SK-N-SH treated with all-trans-retinoic acid at 6 μM for 48 hours (cell line): Measurements from ENCODE around the gene EXOC3.

Experiments
- GLIS3 ChIP-seq: fragments of 250-450 bp; sonication (Bioruptor Pico); IDR thresholded peaks from 2 replicates; pipeline ENCODE4 v1.5.0; 2020; ENCODE audit warnings: mild to moderate bottlenecking, moderate library complexity
- OSR1 ChIP-seq: fragments of 250-450 bp; sonication (Bioruptor Pico); IDR thresholded peaks from 2 replicates; pipeline ENCODE4 v1.8.0; 2022; ENCODE audit warnings: moderate library complexity, mild to moderate bottlenecking, inconsistent platforms
- PATZ1 ChIP-seq: fragments of 250-450 bp; sonication (Bioruptor Pico); IDR thresholded peaks from 2 replicates; pipeline ENCODE4 v1.8.0; 2020; ENCODE audit warnings: mild to moderate bottlenecking, moderate library complexity, borderline replicate concordance
- TOX ChIP-seq: fragments of 250-450 bp; sonication (Bioruptor Pico); IDR thresholded peaks from 2 replicates; pipeline ENCODE4 v1.8.0; 2021; ENCODE audit warnings: mild to moderate bottlenecking, moderate library complexity, borderline replicate concordance
- ZNF70 ChIP-seq: fragments of 450-650 bp; formaldehyde crosslinking; IDR thresholded peaks from 2 replicates; pipeline ENCODE4 v1.5.0; 2020; ENCODE audit warnings: mild to moderate bottlenecking, moderate library complexity
- ZNF8 ChIP-seq: fragments of 450-650 bp; formaldehyde crosslinking; IDR thresholded peaks from 2 replicates; pipeline ENCODE4 v1.5.0; 2020; ENCODE audit warnings: mild to moderate bottlenecking, moderate library complexity

GRCh38 chr5:511476-511875, 68.5 kb downstream of the EXOC3 start:
- TF ChIP-seq OSR1 (CRISPR knock-in tag) (no peak), GLIS3 (CRISPR knock-in tag) (no peak), ZNF8 (CRISPR knock-in tag) (no peak), ZNF70 (CRISPR knock-in tag) (no peak), PATZ1 (CRISPR knock-in tag) (no peak), TOX (CRISPR knock-in tag) (no peak)
